Measurements from ENCODE around the gene KDM4C. TPM values are rescaled to one million over a fixed set of nuclear protein-coding genes. Genes with fewer than 3 reads are reported as not detected.

The KDM4C gene
- total RNA-seq, 1 experiment from 2014 or later: 11.9 TPM

- DNase-seq (ENCODE audit: low spot score): no peak
These were observed 111.5 kb downstream of the KDM4C start for GRCh38 chr9:6869081-6869948.

GRCh38 chr9:6870149-6870548, 112.4 kb downstream of the KDM4C start:
- no peak for DNase-seq (ENCODE audit: low spot score)

GRCh38 chr9:6870650-6871477, 113.1 kb downstream of the KDM4C start:
- DNase-seq (ENCODE audit: low spot score): no peak

- no peak for DNase-seq (ENCODE audit: low spot score)
These were observed 116.1 kb downstream of the KDM4C start for GRCh38 chr9:6873857-6874256.

GRCh38 chr9:6876195-6876894, 118.6 kb downstream of the KDM4C start:
- DNase-seq (ENCODE audit: low spot score): no peak

GRCh38 chr9:6877671-6878161, 119.9 kb downstream of the KDM4C start:
- no peak for DNase-seq (ENCODE audit: low spot score)

GRCh38 chr9:6880626-6881025, 122.9 kb downstream of the KDM4C start:
- DNase-seq (ENCODE audit: low spot score): no peak

GRCh38 chr9:6884101-6884500, 126.3 kb downstream of the KDM4C start:
- no peak for DNase-seq (ENCODE audit: low spot score)

- DNase-seq (ENCODE audit: low spot score): no peak
These were observed 127.2 kb downstream of the KDM4C start for GRCh38 chr9:6884990-6885389.

GRCh38 chr9:6887051-6887450, 129.3 kb downstream of the KDM4C start:
- no peak for DNase-seq (ENCODE audit: low spot score)

GRCh38 chr9:6889868-6890267, 132.1 kb downstream of the KDM4C start:
- no peak for DNase-seq (ENCODE audit: low spot score)

- no peak for DNase-seq (ENCODE audit: low spot score)
These were observed 135.8 kb downstream of the KDM4C start for GRCh38 chr9:6893350-6894131.

GRCh38 chr9:6894135-6894534, 136.4 kb downstream of the KDM4C start:
- no peak for DNase-seq (ENCODE audit: low spot score)

GRCh38 chr9:6895754-6896153, 138.0 kb downstream of the KDM4C start:
- DNase-seq (ENCODE audit: low spot score): no peak

GRCh38 chr9:6896562-6896961, 138.8 kb downstream of the KDM4C start:
- DNase-seq (ENCODE audit: low spot score): no peak

GRCh38 chr9:6897207-6897822, 139.5 kb downstream of the KDM4C start:
- no peak for DNase-seq (ENCODE audit: low spot score)

GRCh38 chr9:6897898-6898302, 140.1 kb downstream of the KDM4C start:
- no peak for DNase-seq (ENCODE audit: low spot score)

GRCh38 chr9:6899274-6899673, 141.5 kb downstream of the KDM4C start:
- DNase-seq (ENCODE audit: low spot score): no peak

GRCh38 chr9:6900440-6900883, 142.7 kb downstream of the KDM4C start:
- DNase-seq (ENCODE audit: low spot score): no peak

- DNase-seq (ENCODE audit: low spot score): no peak
These were observed 143.4 kb downstream of the KDM4C start for GRCh38 chr9:6901180-6901579.

GRCh38 chr9:6902423-6902822, 144.7 kb downstream of the KDM4C start:
- peak; percentile 56 for DNase-seq (ENCODE audit: low spot score)
